ENCODE results near the gene FRMD8. TPM values are rescaled to one million over a fixed set of nuclear protein-coding genes. Genes with fewer than 3 reads are reported as not detected.

Gene FRMD8
- total and polyA plus RNA-seq, 9 of the 15 experiments (the other 6 are each of a cell fraction or from before 2014, with no cell fraction given) = 4.5 to 54.5 (median 15.8) TPM

DNA sequence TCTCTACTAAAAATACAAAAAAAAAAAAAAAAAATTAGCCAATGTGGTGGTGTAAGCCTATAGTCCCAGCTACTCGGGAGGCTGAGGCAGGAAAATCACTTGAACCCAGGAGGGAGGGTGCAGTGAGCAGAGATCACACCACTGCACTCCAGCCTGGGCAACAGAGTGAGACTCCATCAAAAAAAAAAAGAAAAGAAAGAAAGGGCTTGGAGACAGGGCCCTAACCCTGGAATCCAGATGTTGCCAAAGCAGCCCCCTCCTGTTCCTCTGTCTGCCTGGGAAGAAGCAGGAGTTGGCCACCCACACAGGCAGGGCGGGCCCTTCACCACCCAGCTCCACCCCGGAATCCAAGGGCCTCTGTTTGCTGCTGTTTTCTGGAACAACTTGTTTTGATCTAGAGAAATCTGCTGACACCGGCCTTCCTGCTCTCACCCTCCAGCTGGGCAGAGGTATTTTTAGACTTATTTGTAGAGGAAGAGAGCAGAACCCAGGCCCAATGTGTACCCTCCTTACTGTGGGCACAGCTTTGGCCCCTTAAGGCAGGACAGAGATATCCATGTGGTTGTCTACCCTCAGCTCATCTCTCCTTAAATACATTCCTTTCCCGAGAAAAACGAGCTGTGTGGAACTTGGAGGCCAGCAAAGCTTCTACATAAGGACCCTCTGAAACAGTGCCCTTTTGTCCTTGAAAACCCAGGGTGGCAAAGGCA is 33.5 kb downstream of the FRMD8 start (continued):
- peak in 1 of 2 experiments; percentile 34; a peak in 1 of 4 replicates for TF ChIP-seq SRF (CRISPR knock-in tag; IDR thresholded peaks at IDR 0.05)
- peak; percentile 93 for TF ChIP-seq MAFG (tag; conservative IDR thresholded peaks at IDR 0.05)
- TF ChIP-seq, protein P1, sequence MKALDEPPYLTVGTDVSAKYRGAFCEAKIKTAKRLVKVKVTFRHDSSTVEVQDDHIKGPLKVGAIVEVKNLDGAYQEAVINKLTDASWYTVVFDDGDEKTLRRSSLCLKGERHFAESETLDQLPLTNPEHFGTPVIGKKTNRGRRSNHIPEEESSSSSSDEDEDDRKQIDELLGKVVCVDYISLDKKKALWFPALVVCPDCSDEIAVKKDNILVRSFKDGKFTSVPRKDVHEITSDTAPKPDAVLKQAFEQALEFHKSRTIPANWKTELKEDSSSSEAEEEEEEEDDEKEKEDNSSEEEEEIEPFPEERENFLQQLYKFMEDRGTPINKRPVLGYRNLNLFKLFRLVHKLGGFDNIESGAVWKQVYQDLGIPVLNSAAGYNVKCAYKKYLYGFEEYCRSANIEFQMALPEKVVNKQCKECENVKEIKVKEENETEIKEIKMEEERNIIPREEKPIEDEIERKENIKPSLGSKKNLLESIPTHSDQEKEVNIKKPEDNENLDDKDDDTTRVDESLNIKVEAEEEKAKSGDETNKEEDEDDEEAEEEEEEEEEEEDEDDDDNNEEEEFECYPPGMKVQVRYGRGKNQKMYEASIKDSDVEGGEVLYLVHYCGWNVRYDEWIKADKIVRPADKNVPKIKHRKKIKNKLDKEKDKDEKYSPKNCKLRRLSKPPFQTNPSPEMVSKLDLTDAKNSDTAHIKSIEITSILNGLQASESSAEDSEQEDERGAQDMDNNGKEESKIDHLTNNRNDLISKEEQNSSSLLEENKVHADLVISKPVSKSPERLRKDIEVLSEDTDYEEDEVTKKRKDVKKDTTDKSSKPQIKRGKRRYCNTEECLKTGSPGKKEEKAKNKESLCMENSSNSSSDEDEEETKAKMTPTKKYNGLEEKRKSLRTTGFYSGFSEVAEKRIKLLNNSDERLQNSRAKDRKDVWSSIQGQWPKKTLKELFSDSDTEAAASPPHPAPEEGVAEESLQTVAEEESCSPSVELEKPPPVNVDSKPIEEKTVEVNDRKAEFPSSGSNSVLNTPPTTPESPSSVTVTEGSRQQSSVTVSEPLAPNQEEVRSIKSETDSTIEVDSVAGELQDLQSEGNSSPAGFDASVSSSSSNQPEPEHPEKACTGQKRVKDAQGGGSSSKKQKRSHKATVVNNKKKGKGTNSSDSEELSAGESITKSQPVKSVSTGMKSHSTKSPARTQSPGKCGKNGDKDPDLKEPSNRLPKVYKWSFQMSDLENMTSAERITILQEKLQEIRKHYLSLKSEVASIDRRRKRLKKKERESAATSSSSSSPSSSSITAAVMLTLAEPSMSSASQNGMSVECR (CRISPR knock-in tag; IDR thresholded peaks at IDR 0.05) = no peak; the same call in 1 of the 2 replicates
- peak; percentile 84; the same call in 1 of the 2 replicates for TF ChIP-seq MEF2A (IDR thresholded peaks at IDR 0.05; ENCODE audit: control insufficient read depth, low read depth, low read length)
- peak; percentile 46; the same call in 1 of the 2 replicates for TF ChIP-seq NFIC (IDR thresholded peaks at IDR 0.05)
- TF ChIP-seq MECOM (CRISPR knock-in tag; IDR thresholded peaks at IDR 0.05) = 0 out of 2 replicates have a peak, but pooled peaks have one; percentile 29
- TF ChIP-seq, protein P2, sequence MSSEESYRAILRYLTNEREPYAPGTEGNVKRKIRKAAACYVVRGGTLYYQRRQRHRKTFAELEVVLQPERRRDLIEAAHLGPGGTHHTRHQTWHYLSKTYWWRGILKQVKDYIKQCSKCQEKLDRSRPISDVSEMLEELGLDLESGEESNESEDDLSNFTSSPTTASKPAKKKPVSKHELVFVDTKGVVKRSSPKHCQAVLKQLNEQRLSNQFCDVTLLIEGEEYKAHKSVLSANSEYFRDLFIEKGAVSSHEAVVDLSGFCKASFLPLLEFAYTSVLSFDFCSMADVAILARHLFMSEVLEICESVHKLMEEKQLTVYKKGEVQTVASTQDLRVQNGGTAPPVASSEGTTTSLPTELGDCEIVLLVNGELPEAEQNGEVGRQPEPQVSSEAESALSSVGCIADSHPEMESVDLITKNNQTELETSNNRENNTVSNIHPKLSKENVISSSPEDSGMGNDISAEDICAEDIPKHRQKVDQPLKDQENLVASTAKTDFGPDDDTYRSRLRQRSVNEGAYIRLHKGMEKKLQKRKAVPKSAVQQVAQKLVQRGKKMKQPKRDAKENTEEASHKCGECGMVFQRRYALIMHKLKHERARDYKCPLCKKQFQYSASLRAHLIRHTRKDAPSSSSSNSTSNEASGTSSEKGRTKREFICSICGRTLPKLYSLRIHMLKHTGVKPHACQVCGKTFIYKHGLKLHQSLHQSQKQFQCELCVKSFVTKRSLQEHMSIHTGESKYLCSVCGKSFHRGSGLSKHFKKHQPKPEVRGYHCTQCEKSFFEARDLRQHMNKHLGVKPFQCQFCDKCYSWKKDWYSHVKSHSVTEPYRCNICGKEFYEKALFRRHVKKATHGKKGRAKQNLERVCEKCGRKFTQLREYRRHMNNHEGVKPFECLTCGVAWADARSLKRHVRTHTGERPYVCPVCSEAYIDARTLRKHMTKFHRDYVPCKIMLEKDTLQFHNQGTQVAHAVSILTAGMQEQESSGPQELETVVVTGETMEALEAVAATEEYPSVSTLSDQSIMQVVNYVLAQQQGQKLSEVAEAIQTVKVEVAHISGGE (CRISPR knock-in tag; IDR thresholded peaks at IDR 0.05) = no peak
- TF ChIP-seq RB1 (IDR thresholded peaks at IDR 0.05; ENCODE audit: low read depth) = 0 out of 2 replicates have a peak, but pooled peaks have one; percentile 7
- peak; percentile 44; the same call in 1 of the 2 replicates for TF ChIP-seq ARID1B (IDR thresholded peaks at IDR 0.05)
- TF ChIP-seq, protein P3, sequence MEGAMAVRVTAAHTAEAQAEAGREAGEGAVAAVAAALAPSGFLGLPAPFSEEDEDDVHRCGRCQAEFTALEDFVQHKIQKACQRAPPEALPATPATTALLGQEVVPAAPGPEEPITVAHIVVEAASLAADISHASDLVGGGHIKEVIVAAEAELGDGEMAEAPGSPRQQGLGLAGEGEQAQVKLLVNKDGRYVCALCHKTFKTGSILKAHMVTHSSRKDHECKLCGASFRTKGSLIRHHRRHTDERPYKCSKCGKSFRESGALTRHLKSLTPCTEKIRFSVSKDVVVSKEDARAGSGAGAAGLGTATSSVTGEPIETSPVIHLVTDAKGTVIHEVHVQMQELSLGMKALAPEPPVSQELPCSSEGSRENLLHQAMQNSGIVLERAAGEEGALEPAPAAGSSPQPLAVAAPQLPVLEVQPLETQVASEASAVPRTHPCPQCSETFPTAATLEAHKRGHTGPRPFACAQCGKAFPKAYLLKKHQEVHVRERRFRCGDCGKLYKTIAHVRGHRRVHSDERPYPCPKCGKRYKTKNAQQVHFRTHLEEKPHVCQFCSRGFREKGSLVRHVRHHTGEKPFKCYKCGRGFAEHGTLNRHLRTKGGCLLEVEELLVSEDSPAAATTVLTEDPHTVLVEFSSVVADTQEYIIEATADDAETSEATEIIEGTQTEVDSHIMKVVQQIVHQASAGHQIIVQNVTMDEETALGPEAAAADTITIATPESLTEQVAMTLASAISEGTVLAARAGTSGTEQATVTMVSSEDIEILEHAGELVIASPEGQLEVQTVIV (CRISPR knock-in tag; IDR thresholded peaks at IDR 0.05; ENCODE audit: borderline replicate concordance) = no peak
- TF ChIP-seq, protein P4, sequence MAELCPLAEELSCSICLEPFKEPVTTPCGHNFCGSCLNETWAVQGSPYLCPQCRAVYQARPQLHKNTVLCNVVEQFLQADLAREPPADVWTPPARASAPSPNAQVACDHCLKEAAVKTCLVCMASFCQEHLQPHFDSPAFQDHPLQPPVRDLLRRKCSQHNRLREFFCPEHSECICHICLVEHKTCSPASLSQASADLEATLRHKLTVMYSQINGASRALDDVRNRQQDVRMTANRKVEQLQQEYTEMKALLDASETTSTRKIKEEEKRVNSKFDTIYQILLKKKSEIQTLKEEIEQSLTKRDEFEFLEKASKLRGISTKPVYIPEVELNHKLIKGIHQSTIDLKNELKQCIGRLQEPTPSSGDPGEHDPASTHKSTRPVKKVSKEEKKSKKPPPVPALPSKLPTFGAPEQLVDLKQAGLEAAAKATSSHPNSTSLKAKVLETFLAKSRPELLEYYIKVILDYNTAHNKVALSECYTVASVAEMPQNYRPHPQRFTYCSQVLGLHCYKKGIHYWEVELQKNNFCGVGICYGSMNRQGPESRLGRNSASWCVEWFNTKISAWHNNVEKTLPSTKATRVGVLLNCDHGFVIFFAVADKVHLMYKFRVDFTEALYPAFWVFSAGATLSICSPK (IDR thresholded peaks at IDR 0.05; ENCODE audit: borderline replicate concordance) = no peak
- TF ChIP-seq TBL1XR1 (IDR thresholded peaks at IDR 0.05; ENCODE audit: low read length in 2 of 2) = no peak; a peak in 1 of 4 replicates

Data from K562 (cell line).